NCI-H2196 (cell line): ENCODE results near the gene CENPW.

Experiments
- DNase-seq: peaks from one replicate; lab custom pipeline; 2025; ENCODE audit not compliant: unreplicated experiment; lab: John Stamatoyannopoulos, UW

The CENPW gene

GRCh38 chr6:126373344-126373743, 33.4 kb downstream of the CENPW start:
- no peak for DNase-seq

GRCh38 chr6:126374372-126374771, 34.5 kb downstream of the CENPW start:
- no peak for DNase-seq

GRCh38 chr6:126376682-126377081, 36.8 kb downstream of the CENPW start:
- DNase-seq = no peak

GRCh38 chr6:126377594-126378153, 37.8 kb downstream of the CENPW start:
- DNase-seq = no peak

GRCh38 chr6:126380072-126380583, 40.2 kb downstream of the CENPW start:
- DNase-seq = no peak

- no peak for DNase-seq
Observed at GRCh38 chr6:126381498-126381897, 41.6 kb downstream of the CENPW start.

GRCh38 chr6:126383203-126383602, 43.3 kb downstream of the CENPW start:
- no peak for DNase-seq

GRCh38 chr6:126385536-126385935, 45.6 kb downstream of the CENPW start:
- no peak for DNase-seq

GRCh38 chr6:126388104-126388598, 48.2 kb downstream of the CENPW start:
- no peak for DNase-seq

GRCh38 chr6:126396131-126396530, 56.2 kb downstream of the CENPW start:
- no peak for DNase-seq
